HCT116 (cell line): ENCODE results near the gene FOXM1. TPM values are rescaled to one million over a fixed set of nuclear protein-coding genes. Genes with fewer than 3 reads are reported as not detected.

Experiments
- ATAC-seq: fragments of 200-7000 bp; cut with Tn5 transposase; 2 replicates; pipeline ENCODE4 v1.9.1; 2020; ENCODE audit warnings: mild to moderate bottlenecking, moderate library complexity
- BruUV-seq: library from RNA; stranded (reverse); fragments of 400-500 nt; replicated peaks from 2 replicates; lab custom pipeline; 2021; lab: Mats Ljungman, UMichigan
- CTCF ChIA-PET: fragments of 300-600 bp; sonication (Branson Sonifier 250); formaldehyde crosslinking; loops from one replicate; lab custom pipeline; 2021; ENCODE audit warnings: antibody characterized with exemption; lab: Charles Lee
- POLR2A ChIA-PET: fragments of 300-600, 350-600 bp; sonication (Branson Sonifier 250); formaldehyde crosslinking; loops from one replicate; lab custom pipeline; 2021; ENCODE audit warnings: antibody characterized with exemption; lab: Charles Lee
- RAD21 ChIA-PET, 2 experiments: fragments of 300-600 bp; sonication (Branson Sonifier 250); formaldehyde crosslinking; loops; one replicate each; lab custom pipeline; 2023; ENCODE audit warnings: low total read pairs in 2 of 2; ENCODE audit not compliant: uncharacterized antibody in 2 of 2, unreplicated experiment in 2 of 2, low non-redundant PET in 1 of 2; lab: Charles Lee
- DNase-seq: peaks from one replicate; pipeline ENCODE4 v3.0.0-alpha.2; 2010; ENCODE audit warnings: low read depth, low spot score
- H2AFZ ChIP-seq: fragments of 200-600 bp; shearing (Covaris generic), sonication (generic); 2 replicates; pipeline ENCODE4 v1.6.1; 2017; ENCODE audit warnings: low read depth, mixed run types, mixed read lengths, antibody characterized with exemption, low read length; ENCODE audit not compliant: poor library complexity, severe bottlenecking
- H3K27ac ChIP-seq: 2 replicates; pipeline ENCODE4 v1.5.1; 2012; ENCODE audit warnings: low read depth, low read length
- H3K27me3 ChIP-seq: fragments of 200-600 bp; sonication (generic); 2 replicates; pipeline ENCODE4 v1.6.1; 2016; ENCODE audit warnings: mixed run types, low read length, mixed read lengths; ENCODE audit not compliant: insufficient read depth
- H3K36me3 ChIP-seq, 2 experiments: fragments of 200-500 bp in 1 of 2; fragments of 200-600 bp in 1 of 2; sonication (Bioruptor generic) in 1 of 2; sonication (generic) in 1 of 2; 2 replicates each; pipeline versions ENCODE4 v1.5.1 to v1.6.1; 2014 to 2016; ENCODE audit warnings: low read length in 2 of 2, inconsistent platforms in 1 of 2, mixed read lengths in 1 of 2, mixed run types in 1 of 2; ENCODE audit not compliant: insufficient read depth in 2 of 2, control insufficient read depth in 1 of 2
- H3K4me1 ChIP-seq, 2 experiments: fragments of 200-600 bp in 1 of 2; sonication (generic) in 1 of 2; 2 replicates each; pipeline versions ENCODE4 v1.5.1 to v1.6.1; 2012 to 2017; ENCODE audit warnings: low read length in 2 of 2, inconsistent platforms in 1 of 2, mild to moderate bottlenecking in 1 of 2, mixed read lengths in 1 of 2, mixed run types in 1 of 2, moderate library complexity in 1 of 2; ENCODE audit not compliant: insufficient read depth in 2 of 2, control insufficient read depth in 1 of 2
- H3K4me2 ChIP-seq: fragments of 200-600 bp; sonication (generic); 2 replicates; pipeline ENCODE4 v1.6.1; 2017; ENCODE audit warnings: mixed run types, low read length, mixed read lengths
- H3K4me3 ChIP-seq, 2 experiments: fragments of 200-600 bp in 1 of 2; sonication (generic) in 1 of 2; replicated peaks in 1 of 2; 2 replicates each; pipeline ENCODE4 v1.5.1; 2011 to 2016; ENCODE audit warnings: low read length in 2 of 2, control low read depth in 1 of 2, low read depth in 1 of 2, mild to moderate bottlenecking in 1 of 2, mixed read lengths in 1 of 2, mixed run types in 1 of 2
- H3K79me2 ChIP-seq: fragments of 200-600 bp; sonication (generic); 2 replicates; pipeline ENCODE4 v1.6.1; 2017; ENCODE audit warnings: mild to moderate bottlenecking, mixed run types, low read length, moderate library complexity, mixed read lengths; ENCODE audit not compliant: insufficient read depth
- H3K9ac ChIP-seq: fragments of 200-600 bp; sonication (generic); 2 replicates; pipeline ENCODE4 v1.6.1; 2016; ENCODE audit warnings: low read length, mixed read lengths
- H3K9me2 ChIP-seq: fragments of 200-600 bp; sonication (generic), shearing (Covaris generic); 2 replicates; pipeline ENCODE4 v1.6.1; 2017; ENCODE audit warnings: mixed run types, mild to moderate bottlenecking, moderate library complexity; ENCODE audit not compliant: insufficient read depth
- H3K9me3 ChIP-seq, 2 experiments: fragments of 200-500 bp in 1 of 2; fragments of 200-600 bp in 1 of 2; sonication (Bioruptor generic) in 1 of 2; sonication (generic) in 1 of 2; 2 replicates each; pipeline ENCODE4 v1.6.1; 2014 to 2017; ENCODE audit warnings: low read length in 2 of 2, mixed read lengths in 2 of 2, inconsistent platforms in 1 of 2, low read depth in 1 of 2, mild to moderate bottlenecking in 1 of 2, mixed run types in 1 of 2, moderate library complexity in 1 of 2; ENCODE audit not compliant: control insufficient read depth in 1 of 2, insufficient read depth in 1 of 2
- H4K20me1 ChIP-seq: fragments of 200-600 bp; sonication (generic), shearing (Covaris generic); 2 replicates; pipeline ENCODE4 v1.6.1; 2017; ENCODE audit warnings: mixed run types, mild to moderate bottlenecking, moderate library complexity; ENCODE audit not compliant: insufficient read depth
- CBX3 ChIP-seq: IDR thresholded peaks from 2 replicates; pipeline ENCODE4 v1.6.1; 2012; ENCODE audit warnings: low read depth
- CEBPB ChIP-seq: IDR thresholded peaks from 2 replicates; pipeline ENCODE4 v1.6.1; 2012; ENCODE audit warnings: low read depth
- CTCF ChIP-seq, 3 experiments: fragments of 200-600 bp in 1 of 3; sonication (generic) in 1 of 3; IDR thresholded peaks in 2 of 3; conservative IDR thresholded peaks in 1 of 3; 2 replicates each; pipeline ENCODE4 v1.5.1; 2012 to 2017; ENCODE audit warnings: low read depth in 2 of 3, low read length in 2 of 3, antibody characterized with exemption in 1 of 3, borderline replicate concordance in 1 of 3, control low read depth in 1 of 3, mild to moderate bottlenecking in 1 of 3, mixed read lengths in 1 of 3, mixed run types in 1 of 3, moderate library complexity in 1 of 3; ENCODE audit not compliant: insufficient read depth in 1 of 3
- EGR1 ChIP-seq: IDR thresholded peaks from 2 replicates; pipeline ENCODE4 v1.6.1; 2012; ENCODE audit warnings: low read depth
- ELF1 ChIP-seq: IDR thresholded peaks from 2 replicates; pipeline ENCODE4 v1.6.1; 2012; ENCODE audit warnings: low read depth, borderline replicate concordance
- EZH2 ChIP-seq: fragments of 200-600 bp; sonication (generic); IDR thresholded peaks from 2 replicates; pipeline ENCODE4 v1.6.1; 2017; ENCODE audit warnings: antibody characterized with exemption, mixed run types
- FOSL1 ChIP-seq: IDR thresholded peaks from 2 replicates; pipeline ENCODE4 v1.6.1; 2012; ENCODE audit warnings: low read depth
- JUND ChIP-seq: IDR thresholded peaks from 2 replicates; pipeline ENCODE4 v1.6.1; 2012
- POLR2A ChIP-seq: IDR thresholded peaks from 2 replicates; pipeline ENCODE4 v1.7.0; 2011; ENCODE audit warnings: borderline replicate concordance; ENCODE audit not compliant: insufficient read depth, insufficient read length; ENCODE audit errors: extremely low read depth
- POLR2AphosphoS5 ChIP-seq: IDR thresholded peaks from 2 replicates; pipeline ENCODE4 v1.6.1; 2011; ENCODE audit warnings: mild to moderate bottlenecking, low read depth, low read length, moderate library complexity
- RAD21 ChIP-seq: IDR thresholded peaks from 2 replicates; pipeline ENCODE4 v1.6.1; 2012; ENCODE audit warnings: low read depth, mild to moderate bottlenecking
- REST ChIP-seq: IDR thresholded peaks from 2 replicates; pipeline ENCODE4 v1.6.1; 2012; ENCODE audit warnings: low read depth
- SIN3A ChIP-seq: IDR thresholded peaks from 2 replicates; pipeline ENCODE4 v1.6.1; 2012; ENCODE audit warnings: low read depth
- SP1 ChIP-seq: IDR thresholded peaks from 2 replicates; pipeline ENCODE4 v1.6.1; 2012; ENCODE audit warnings: low read depth
- SRF ChIP-seq: IDR thresholded peaks from 2 replicates; pipeline ENCODE4 v1.6.1; 2012; ENCODE audit warnings: low read depth
- TCF7L2 ChIP-seq: IDR thresholded peaks from 2 replicates; pipeline ENCODE4 v1.7.0; 2011; ENCODE audit warnings: borderline replicate concordance, inconsistent platforms; ENCODE audit not compliant: insufficient read depth, insufficient read length; ENCODE audit errors: extremely low read depth
- YY1 ChIP-seq: IDR thresholded peaks from 2 replicates; pipeline ENCODE4 v1.6.1; 2011; ENCODE audit warnings: low read length, low read depth, moderate library complexity, mild to moderate bottlenecking; ENCODE audit not compliant: insufficient replicate concordance; ENCODE audit errors: extremely low read depth
- ZBTB33 ChIP-seq: IDR thresholded peaks from 2 replicates; pipeline ENCODE4 v1.6.1; 2011; ENCODE audit warnings: mild to moderate bottlenecking, low read length, moderate library complexity; ENCODE audit not compliant: insufficient replicate concordance; ENCODE audit errors: extremely low read depth
- ZFX ChIP-seq: fragments of 450-650 bp; IDR thresholded peaks from 2 replicates; pipeline ENCODE4 v1.6.1; 2017
- ZNF274 ChIP-seq: fragments of 200-500 bp; sonication (Bioruptor generic); IDR thresholded peaks from 2 replicates; pipeline ENCODE4 v1.6.1; 2014; ENCODE audit warnings: mild to moderate bottlenecking, low read depth, low read length, inconsistent platforms
- intact Hi-C: fragments of 100-400 bp; cut with micrococcal nuclease; formaldehyde crosslinking; loops from 2 replicates; pipeline ENCODE4 v1.10.0; 2022
- total RNA-seq: library from RNA; stranded (reverse); gene quantifications from one replicate; pipeline ENCODE4 v1.2.1, GENCODE V29; 2021; ENCODE audit not compliant: unreplicated experiment
- TF ChIP-seq, protein P1 (sequence below): IDR thresholded peaks from 2 replicates; pipeline ENCODE4 v1.6.1; 2012
- TF ChIP-seq, protein P2 (sequence below): IDR thresholded peaks from 2 replicates; pipeline ENCODE4 v1.6.1; 2012

Gene FOXM1
- total RNA-seq, 1 experiment from 2014 or later: 85.1 TPM

GRCh38 chr12:2893007-2893406, 16.0 kb upstream of the FOXM1 start:
- Histone ChIP-seq H3K4me1 (peaks cover 20 to 30% of the 10 kb centered on the region in 2 experiments), H3K27ac (no peak overlapping the region), H3K9ac (no peak overlapping the region), H3K36me3 (peaks cover 0 to 3% of the 10 kb centered on the region in 2 experiments; a peak in 1 of 4 replicates), H3K79me2 (peaks cover 46% of the 10 kb centered on the region), H4K20me1 (no peaks in the 10 kb centered on the region), H3K4me2 (peak overlapping the region; percentile 48; the same call in 1 of the 2 replicates), H3K27me3 (no peaks in the 10 kb centered on the region), H2AFZ (no peak overlapping the region), H3K9me3 (no peaks in the 10 kb centered on the region), H3K9me2 (no peaks in the 10 kb centered on the region), H3K4me3 (no peak overlapping the region)
- intact Hi-C loops: no loop called here
- ChIA-PET RAD21 (no interaction called here), CTCF (interaction anchor here (1.9 kb wide), 1 partner anchor 51 kb away, joined by 5 read pairs; no protein-coding TSS in a partner anchor), POLR2A (no interaction called here)
- no TSS peak for BruUV-seq
- DNase-seq: no peak
- ATAC-seq: no peak
- TF ChIP-seq, protein P1, sequence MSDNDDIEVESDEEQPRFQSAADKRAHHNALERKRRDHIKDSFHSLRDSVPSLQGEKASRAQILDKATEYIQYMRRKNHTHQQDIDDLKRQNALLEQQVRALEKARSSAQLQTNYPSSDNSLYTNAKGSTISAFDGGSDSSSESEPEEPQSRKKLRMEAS: no peak
- TF ChIP-seq POLR2A: no peak
- TF ChIP-seq ZNF274: no peak
- TF ChIP-seq YY1: no peak
- TF ChIP-seq CTCF (IDR thresholded peaks at IDR 0.05 in 2 of 3, conservative IDR thresholded peaks at IDR 0.05 in 1 of 3; ENCODE audit: borderline replicate concordance in 1 of 3, insufficient read depth in 1 of 3, low read depth in 2 of 3, low read length in 2 of 3): no peak
- TF ChIP-seq FOSL1: peak; percentile 47; the same call in 1 of the 2 replicates
- no peak for TF ChIP-seq ELF1
- TF ChIP-seq SIN3A: no peak
- no peak for TF ChIP-seq EZH2
- TF ChIP-seq REST: no peak
- TF ChIP-seq RAD21: no peak
- TF ChIP-seq, protein P2, sequence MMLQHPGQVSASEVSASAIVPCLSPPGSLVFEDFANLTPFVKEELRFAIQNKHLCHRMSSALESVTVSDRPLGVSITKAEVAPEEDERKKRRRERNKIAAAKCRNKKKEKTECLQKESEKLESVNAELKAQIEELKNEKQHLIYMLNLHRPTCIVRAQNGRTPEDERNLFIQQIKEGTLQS: no peak
- peak; percentile 83 for TF ChIP-seq TCF7L2
- no peak for TF ChIP-seq CBX3
- TF ChIP-seq JUND: peak; percentile 35; the same call in 1 of the 2 replicates
- no peak for TF ChIP-seq POLR2AphosphoS5
- no peak; the same call in 1 of the 2 replicates for TF ChIP-seq CEBPB
- no peak for TF ChIP-seq ZBTB33
- no peak for TF ChIP-seq ZFX
- TF ChIP-seq SP1: no peak
- TF ChIP-seq EGR1: no peak
- no peak for TF ChIP-seq SRF
